Activated CD8-positive, alpha-beta memory T cell treated with anti-CD3 and anti-CD28 coated beads, Interleukin-2, amount 50 U/mL, for 24 hours (primary cell): ENCODE data around the gene TSPAN7.

ENCODE experiments used
- DNase-seq: peaks from one replicate; pipeline ENCODE4 v3.0.0-alpha.2; 2020; ENCODE audit errors: extremely low read depth

The TSPAN7 gene

GRCh38 chrX:38595801-38596200 lies 34.5 kb downstream of the TSPAN7 start:
- DNase-seq, result no peak

DNA sequence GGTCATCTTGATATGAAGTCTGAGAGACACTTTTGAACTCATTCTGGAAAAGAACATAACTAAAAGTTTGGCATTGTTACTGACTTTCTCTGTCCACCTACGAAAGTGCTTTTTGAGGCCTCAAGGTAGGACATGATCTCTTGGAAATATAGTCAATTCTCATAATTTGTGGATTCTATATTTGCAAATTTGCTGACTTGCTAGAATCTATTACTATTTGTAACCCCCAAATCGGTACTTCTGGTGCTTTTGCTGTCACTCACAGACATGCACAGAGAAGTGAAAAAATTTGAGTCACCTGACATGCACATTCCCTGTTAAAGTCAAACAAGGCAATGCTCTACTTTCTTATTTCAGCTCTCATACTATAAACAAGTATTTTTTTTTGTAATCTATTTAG lies 35.6 kb downstream of the TSPAN7 start:
- no peak for DNase-seq

GRCh38 chrX:38599796-38600755 lies 38.7 kb downstream of the TSPAN7 start:
- DNase-seq, result no peak

- DNase-seq, result no peak
Observed at GRCh38 chrX:38601866-38602265, 40.5 kb downstream of the TSPAN7 start.

GRCh38 chrX:38606821-38607220 lies 45.5 kb downstream of the TSPAN7 start:
- DNase-seq, result no peak

DNA sequence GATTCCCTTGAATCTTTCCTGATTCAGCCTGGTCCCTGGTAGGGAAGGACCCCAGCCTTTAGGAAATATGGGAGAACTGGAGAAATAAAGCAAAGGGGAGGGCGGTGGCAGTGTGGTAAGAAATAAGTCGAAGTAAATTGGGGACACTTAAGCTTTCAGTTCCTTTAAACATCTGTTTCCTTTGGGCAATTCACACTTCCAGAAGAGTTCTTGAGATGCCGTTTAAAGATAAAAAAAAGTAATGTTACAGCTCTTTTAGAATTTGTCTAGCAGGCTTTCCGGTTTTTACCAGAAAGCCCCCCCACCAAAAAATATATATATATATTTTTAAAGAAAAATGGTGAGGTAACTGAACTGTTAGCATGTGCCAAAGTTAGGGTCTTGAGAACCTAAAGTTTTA lies 46.6 kb downstream of the TSPAN7 start:
- no peak for DNase-seq

DNA sequence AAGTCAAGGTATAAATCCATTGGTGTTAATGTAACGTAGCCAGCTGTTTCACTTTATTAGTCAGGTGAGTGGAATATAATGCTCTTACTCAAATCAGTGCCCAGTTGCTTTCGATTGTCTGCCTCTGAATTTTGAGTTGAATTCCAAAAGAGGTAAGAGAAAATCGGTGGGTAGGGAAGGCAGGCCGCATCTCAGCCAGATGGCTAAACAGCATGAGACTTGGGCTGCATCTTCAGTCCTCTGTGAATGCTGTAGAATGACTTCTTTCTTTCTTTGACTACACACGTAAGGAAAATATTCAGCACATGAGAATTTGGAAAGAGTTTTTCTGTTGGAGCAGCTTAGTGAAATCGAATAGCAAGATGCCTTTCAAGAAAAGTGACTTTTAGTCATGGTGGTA lies 49.5 kb downstream of the TSPAN7 start:
- no peak for DNase-seq

DNA sequence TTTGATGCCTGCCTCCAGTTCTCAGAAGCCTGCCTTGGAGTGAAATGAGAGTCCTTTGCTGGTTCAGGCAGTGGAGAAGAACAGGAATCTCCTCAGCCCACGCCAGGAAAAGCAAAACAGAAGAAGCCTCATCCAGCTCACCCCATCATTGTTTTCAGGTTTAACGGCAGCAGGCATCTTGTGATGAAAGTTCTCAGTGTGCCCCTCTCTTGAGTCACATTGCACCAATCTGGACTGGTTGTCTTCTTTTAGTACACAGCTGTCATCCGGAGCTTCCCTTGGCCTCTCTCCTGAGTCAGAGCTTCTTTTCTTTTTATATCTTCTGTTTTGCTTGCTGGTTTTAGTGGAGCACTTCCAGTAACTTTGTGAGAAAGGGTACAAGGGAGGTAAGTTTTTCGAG lies 50.9 kb downstream of the TSPAN7 start:
- DNase-seq, result no peak

DNA sequence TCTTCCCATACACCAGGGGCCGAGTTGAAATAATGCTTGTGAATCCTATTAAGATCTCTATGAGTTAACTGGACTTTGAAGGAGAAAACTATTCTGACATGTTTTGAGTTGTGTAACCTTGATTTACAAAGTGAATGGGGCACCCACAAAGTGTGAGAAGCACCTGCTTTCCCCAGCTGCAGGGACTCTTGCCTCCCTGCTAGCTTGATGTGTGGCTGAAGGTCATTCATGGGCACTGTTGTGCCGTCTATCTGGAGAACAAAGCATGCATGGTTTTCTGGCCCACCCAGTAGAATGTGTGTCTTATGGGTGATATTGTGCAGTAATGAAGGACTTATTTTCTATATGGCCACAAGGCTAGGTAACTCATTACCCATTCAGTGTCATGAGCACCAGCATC lies 53.1 kb downstream of the TSPAN7 start:
- DNase-seq, result no peak

- no peak for DNase-seq
Observed at GRCh38 chrX:38616904-38617303, 55.6 kb downstream of the TSPAN7 start.

GRCh38 chrX:38618180-38618579 lies 56.8 kb downstream of the TSPAN7 start:
- no peak for DNase-seq

- no peak for DNase-seq
Observed at GRCh38 chrX:38620623-38621022, 59.3 kb downstream of the TSPAN7 start.

DNA sequence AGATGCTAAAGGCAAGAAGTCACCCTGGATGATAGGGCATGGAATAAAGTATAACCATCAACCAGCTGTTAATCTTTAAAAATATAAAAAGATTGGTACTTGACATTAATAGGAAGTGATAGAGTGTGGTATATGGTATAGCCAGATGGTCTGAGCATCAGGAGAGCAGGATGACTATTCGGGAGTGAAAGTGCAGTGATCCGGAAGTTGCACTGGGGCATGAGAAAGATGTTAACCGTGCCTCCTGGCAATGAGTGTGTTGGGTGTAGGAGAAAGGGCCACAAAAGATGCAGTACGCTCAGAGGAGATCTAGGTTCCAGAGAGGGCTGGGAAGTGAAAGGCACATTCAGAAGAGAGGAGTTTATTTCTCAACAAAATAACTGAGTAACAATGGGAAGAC lies 65.0 kb downstream of the TSPAN7 start:
- no peak for DNase-seq

- DNase-seq, result no peak
Observed at GRCh38 chrX:38627683-38628082, 66.3 kb downstream of the TSPAN7 start.

DNA sequence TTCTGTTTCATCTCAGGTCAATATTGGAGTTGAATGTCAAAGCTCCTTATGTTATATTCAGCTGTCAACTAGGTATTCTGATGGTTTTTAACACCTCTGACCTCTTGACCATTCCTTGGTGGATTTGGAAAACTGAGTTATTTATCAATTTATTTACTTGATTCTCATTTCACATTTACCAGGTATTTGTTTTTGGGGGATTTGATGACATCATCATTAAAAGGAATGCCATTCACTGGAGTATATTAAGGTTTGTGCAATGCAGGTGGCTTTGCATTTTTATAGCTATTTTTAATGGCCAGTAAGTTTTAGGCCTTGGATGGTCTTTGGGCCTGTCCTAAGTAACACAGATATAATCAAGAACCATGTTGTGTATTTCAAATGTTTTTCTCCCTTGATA lies 67.2 kb downstream of the TSPAN7 start:
- DNase-seq, result no peak

DNA sequence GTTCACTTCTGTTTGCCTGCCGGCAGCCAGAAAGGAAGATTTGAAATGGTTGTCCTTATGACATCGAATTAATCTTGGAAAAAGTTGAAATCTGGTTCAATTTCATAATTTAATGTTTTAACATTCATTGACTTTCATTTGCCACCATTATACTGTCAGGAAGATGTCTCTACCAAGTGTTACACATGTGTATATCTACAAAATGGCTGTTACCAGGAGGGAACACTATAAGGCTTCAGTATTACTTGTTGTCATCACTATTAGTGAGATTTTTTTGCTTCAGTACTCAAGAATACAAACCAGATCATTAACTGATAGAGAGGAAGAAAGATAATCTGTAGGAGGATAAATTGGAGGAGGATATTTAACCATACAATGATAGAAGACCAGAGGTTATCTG lies 71.2 kb downstream of the TSPAN7 start:
- DNase-seq, result no peak

DNA sequence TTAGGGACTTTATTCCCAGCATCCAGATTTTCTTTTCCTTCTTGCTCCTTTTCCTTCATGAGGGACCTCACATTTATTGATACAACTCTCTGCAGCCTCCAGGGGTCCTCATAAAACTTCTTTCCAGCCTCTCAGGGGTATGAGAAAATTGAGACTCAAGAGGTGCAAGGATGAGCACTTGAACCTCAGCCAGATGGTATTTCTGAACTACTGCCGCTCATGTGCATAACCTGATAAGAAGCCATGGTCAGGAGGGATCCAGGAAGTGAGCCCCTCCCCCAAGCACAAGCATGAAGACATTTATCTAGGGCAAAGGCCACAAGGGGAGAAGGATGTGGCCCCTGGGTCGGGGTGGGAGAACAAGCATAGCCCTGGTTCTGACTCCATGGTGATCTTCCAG lies 73.3 kb downstream of the TSPAN7 start:
- DNase-seq, result no peak

DNA sequence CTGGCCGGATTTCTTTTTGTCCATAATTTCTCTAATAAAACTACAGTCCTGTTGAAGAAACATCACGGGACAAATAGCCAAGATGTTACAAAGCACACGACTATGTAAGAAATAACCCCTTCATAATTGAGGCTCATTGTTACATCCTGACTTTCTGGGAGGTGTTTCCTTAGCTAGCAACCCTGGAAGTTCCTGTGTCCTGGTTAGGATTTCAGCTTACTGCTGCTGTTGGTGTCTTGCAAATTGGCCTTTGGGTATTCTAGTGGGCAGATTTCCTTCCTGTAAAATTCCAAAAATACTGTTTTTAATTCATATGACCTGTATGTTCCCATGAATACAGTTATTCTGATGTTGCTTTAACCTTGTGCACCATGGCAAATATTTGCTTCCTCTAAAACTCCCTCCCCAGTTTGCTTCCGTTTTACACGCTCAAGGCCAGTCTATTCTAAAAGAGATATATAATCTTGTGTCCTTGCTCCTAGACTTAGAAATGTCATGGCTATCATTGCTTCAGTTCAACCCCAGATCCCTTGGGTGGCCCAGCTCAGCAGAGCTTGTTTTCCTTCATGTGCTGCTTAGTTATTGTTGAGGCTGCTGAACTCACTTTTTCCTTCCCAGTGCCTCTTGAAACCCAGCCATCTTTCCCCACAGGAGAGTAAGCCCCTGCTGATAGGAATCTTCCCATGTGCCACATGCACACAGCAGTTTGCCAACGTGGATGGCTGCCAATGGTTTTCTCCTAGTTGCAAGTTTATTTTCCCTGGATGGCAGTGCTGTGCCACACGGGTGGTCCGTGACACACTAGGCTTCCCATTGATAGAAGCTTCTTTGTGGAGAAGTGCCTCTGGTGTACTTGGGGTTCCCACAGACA lies 75.8 kb downstream of the TSPAN7 start:
- no peak for DNase-seq

GRCh38 chrX:38638952-38639529 lies 77.7 kb downstream of the TSPAN7 start:
- DNase-seq, result no peak

DNA sequence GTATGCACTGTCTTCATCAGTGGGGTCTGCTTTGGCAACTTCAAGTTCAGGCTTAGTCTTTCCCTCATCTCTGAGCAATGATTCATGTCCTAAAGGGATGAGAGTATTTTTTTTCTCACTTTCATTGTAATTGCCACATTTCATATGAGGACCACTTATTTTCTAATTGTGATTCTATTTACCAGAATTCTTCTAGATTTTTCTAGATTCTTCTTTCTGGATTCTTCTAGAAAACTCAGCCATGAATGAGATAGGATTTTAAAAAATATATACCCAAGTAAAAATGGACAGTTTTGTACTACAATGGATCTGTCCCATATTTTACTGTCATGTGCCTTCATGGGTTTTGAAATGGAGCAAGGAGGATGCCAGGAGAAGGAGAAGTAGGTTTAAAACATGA lies 78.4 kb downstream of the TSPAN7 start:
- no peak for DNase-seq

DNA sequence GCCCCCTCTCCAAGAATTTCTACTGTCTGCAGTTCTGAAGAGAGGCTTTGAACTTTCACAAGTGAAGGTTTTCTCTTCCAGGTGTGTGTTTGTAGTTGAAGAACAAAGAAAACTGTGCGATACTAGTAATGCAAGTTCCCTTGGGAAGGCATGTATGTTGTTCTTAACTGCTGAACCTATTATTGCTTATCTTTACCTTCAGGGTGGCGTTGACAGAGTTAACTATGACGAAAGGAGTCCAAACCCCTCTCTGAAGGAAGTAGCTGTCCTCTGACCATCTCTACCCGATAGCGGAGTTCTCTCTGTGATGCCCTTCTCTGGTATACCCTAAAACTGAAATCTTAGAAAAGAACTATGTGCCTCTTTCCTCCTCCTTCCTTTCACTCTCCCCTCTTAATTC lies 79.9 kb downstream of the TSPAN7 start:
- DNase-seq, result no peak

DNA sequence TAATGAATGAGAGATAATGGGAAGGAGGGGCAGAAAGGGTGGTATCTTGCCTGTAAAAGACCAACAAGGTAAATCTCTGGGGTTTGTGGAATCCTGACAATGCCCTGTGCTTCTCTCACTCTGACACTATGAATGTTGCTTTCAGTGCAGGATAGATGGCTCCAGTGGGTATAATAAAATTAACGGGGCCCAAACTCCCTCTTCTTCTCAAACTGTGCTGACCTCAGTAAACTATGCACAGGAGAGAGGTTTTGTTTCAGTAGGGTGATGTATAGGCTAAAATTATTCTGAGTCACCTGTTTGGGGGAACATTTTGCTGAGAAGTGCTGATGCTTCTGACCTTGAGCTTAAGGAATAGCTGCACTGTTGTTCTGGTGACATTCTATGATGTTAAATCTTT lies 82.6 kb downstream of the TSPAN7 start:
- no peak for DNase-seq
